ENCODE measurements around the gene ADAR.

ADAR gene

GRCh38 chr1:154639876-154640275, 31.9 kb upstream of the ADAR start:
- Histone ChIP-seq H3K27ac (no peak overlapping the region), H2AFZ (no peak overlapping the region), H3K4me2 (ENCODE audit: low read length) (no peak overlapping the region), H3K9me3 (ENCODE audit: control insufficient read depth, low read length) (no peaks in the 10 kb centered on the region), H3K4me1 (no peaks in the 10 kb centered on the region), H3K27me3 (ENCODE audit: control insufficient read depth, insufficient read depth, low read length) (no peaks in the 10 kb centered on the region), H3K4me3 (ENCODE audit: low read depth, low read length) (no peak overlapping the region), H3K9ac (no peak overlapping the region), H3K79me2 (no peaks in the 10 kb centered on the region), H3K36me3 (ENCODE audit: control insufficient read depth, insufficient read depth, low read length) (no peaks in the 10 kb centered on the region)
- no peak for TF ChIP-seq CTCF (IDR thresholded peaks at IDR 0.05)

- Histone ChIP-seq H3K4me1 (no peaks in the 10 kb centered on the region), H3K27me3 (ENCODE audit: control insufficient read depth, insufficient read depth, low read length) (no peaks in the 10 kb centered on the region), H3K9ac (no peak overlapping the region), H3K4me3 (ENCODE audit: low read depth, low read length) (no peak overlapping the region), H3K79me2 (no peaks in the 10 kb centered on the region), H3K27ac (no peak overlapping the region), H3K9me3 (ENCODE audit: control insufficient read depth, low read length) (no peaks in the 10 kb centered on the region), H2AFZ (no peak overlapping the region), H3K4me2 (ENCODE audit: low read length) (no peak overlapping the region), H3K36me3 (ENCODE audit: control insufficient read depth, insufficient read depth, low read length) (no peaks in the 10 kb centered on the region)
- TF ChIP-seq CTCF (IDR thresholded peaks at IDR 0.05), result no peak
Measured at GRCh38 chr1:154635171-154635570, 27.2 kb upstream of the ADAR start.

- Histone ChIP-seq H3K79me2 (peaks cover 11% of the 10 kb centered on the region), H3K9me3 (ENCODE audit: control insufficient read depth, low read length) (no peaks in the 10 kb centered on the region), H3K27me3 (ENCODE audit: control insufficient read depth, insufficient read depth, low read length) (no peaks in the 10 kb centered on the region), H3K9ac (no peak overlapping the region), H2AFZ (no peak overlapping the region), H3K4me1 (peaks cover 4% of the 10 kb centered on the region), H3K4me2 (ENCODE audit: low read length) (no peak overlapping the region), H3K36me3 (ENCODE audit: control insufficient read depth, insufficient read depth, low read length) (no peaks in the 10 kb centered on the region), H3K4me3 (ENCODE audit: low read depth, low read length) (no peak overlapping the region), H3K27ac (no peak overlapping the region)
- no peak for TF ChIP-seq CTCF (IDR thresholded peaks at IDR 0.05)
Measured at GRCh38 chr1:154629675-154630073, 21.7 kb upstream of the ADAR start.

- H3K9me3 ChIP-seq (ENCODE audit: control insufficient read depth, low read length), result no peaks in the 10 kb centered on the region
- no peaks in the 10 kb centered on the region for H3K36me3 ChIP-seq (ENCODE audit: control insufficient read depth, insufficient read depth, low read length)
- H3K4me3 ChIP-seq (ENCODE audit: low read depth, low read length), result no peak overlapping the region
- peaks cover 4% of the 10 kb centered on the region for H3K4me1 ChIP-seq
- TF ChIP-seq CTCF (IDR thresholded peaks at IDR 0.05), result no peak
- no peak overlapping the region for H3K4me2 ChIP-seq (ENCODE audit: low read length)
- no peak overlapping the region for H2AFZ ChIP-seq
- no peaks in the 10 kb centered on the region for H3K27me3 ChIP-seq (ENCODE audit: control insufficient read depth, insufficient read depth, low read length)
- peaks cover 14% of the 10 kb centered on the region for H3K79me2 ChIP-seq
- no peak overlapping the region for H3K9ac ChIP-seq
- no peak overlapping the region for H3K27ac ChIP-seq
Measured at GRCh38 chr1:154629061-154629674, 21.2 kb upstream of the ADAR start.

- H3K9me3 ChIP-seq (ENCODE audit: control insufficient read depth, low read length), result no peaks in the 10 kb centered on the region
- no peak for TF ChIP-seq CTCF (IDR thresholded peaks at IDR 0.05)
- peak overlapping the region; percentile 90 for H2AFZ ChIP-seq
- H3K9ac ChIP-seq, result no peak overlapping the region
- no peaks in the 10 kb centered on the region for H3K36me3 ChIP-seq (ENCODE audit: control insufficient read depth, insufficient read depth, low read length)
- H3K79me2 ChIP-seq, result peaks cover 23% of the 10 kb centered on the region
- H3K4me3 ChIP-seq (ENCODE audit: low read depth, low read length), result peak overlapping the region; percentile 85
- H3K27me3 ChIP-seq (ENCODE audit: control insufficient read depth, insufficient read depth, low read length), result no peaks in the 10 kb centered on the region
- peak overlapping the region; percentile 91 for H3K27ac ChIP-seq
- H3K4me2 ChIP-seq (ENCODE audit: low read length), result peak overlapping the region; percentile 99
- H3K4me1 ChIP-seq, result peaks cover 4% of the 10 kb centered on the region
Measured at GRCh38 chr1:154628121-154628405, 20.1 kb upstream of the ADAR start.
